ENCODE measurements around the gene RAP1B. TPM values are rescaled to one million over a fixed set of nuclear protein-coding genes. Genes with fewer than 3 reads are reported as not detected.

RAP1B gene
- total RNA-seq, 5 donors from 2014 or later (not counting 1 experiment from before 2014, with no cell fraction given), result 163 to 290 (median 170) TPM

- Mint-ChIP-seq H3K9me3 (no peaks in the 10 kb centered on the region), H3K27ac (no peak overlapping the region), H3K4me1 (peaks cover 34 to 46% (median 40%) of the 10 kb centered on the region in 3 donors), H3K27me3 (no peaks in the 10 kb centered on the region), H3K36me3 (no peaks in the 10 kb centered on the region), H3K4me3 (no peak overlapping the region)
- CTCF ChIA-PET, result no interaction called here
- Histone ChIP-seq H3K27ac (ENCODE audit: low read length) (no peak overlapping the region), H3K4me3 (ENCODE audit: control insufficient read depth in 1 of 2, extremely low read depth in 1 of 2, low read length in 1 of 2) (no peak overlapping the region), H3K4me1 (ENCODE audit: control insufficient read depth in 1 of 2, extremely low read depth in 1 of 2, insufficient read depth in 2 of 2, low read length in 2 of 2) (peaks cover 18 to 21% of the 10 kb centered on the region in 2 experiments), H3K9me3 (no peaks in the 10 kb centered on the region), H3K27me3 (replicated peaks in 1 of 2; ENCODE audit: control insufficient read depth in 2 of 2, extremely low read depth in 1 of 2, insufficient read depth in 2 of 2, low read length in 1 of 2) (no peaks in the 10 kb centered on the region), H3K36me3 (ENCODE audit: control insufficient read depth in 2 of 2, extremely low read depth in 1 of 2, insufficient read depth in 1 of 2, low read length in 1 of 2) (no peaks in the 10 kb centered on the region)
- no peak for ATAC-seq (replicated peaks in 1 of 4)
- no peak for DNase-seq
- 100% methylated on average over 2 of the region's 6 CpGs for WGBS (ENCODE audit: insufficient coverage)
- POLR2A ChIA-PET, result no interaction called here
Observed at GRCh38 chr12:68602720-68603119, 8.0 kb upstream of the RAP1B start.

- peaks cover 4 to 14% of the 10 kb centered on the region in 2 experiments for H3K4me1 ChIP-seq (ENCODE audit: control insufficient read depth in 1 of 2, extremely low read depth in 1 of 2, insufficient read depth in 2 of 2, low read length in 2 of 2)
- no peaks in the 10 kb centered on the region for H3K36me3 ChIP-seq (ENCODE audit: control insufficient read depth in 2 of 2, extremely low read depth in 1 of 2, insufficient read depth in 1 of 2, low read length in 1 of 2)
- H3K27ac Mint-ChIP-seq, result peak overlapping the region; percentile 20 to 65
- ChIA-PET CTCF (interaction anchor here in 1 of 2 donors (0.8 to 1.0 kb wide), 2 partner anchors 20 to 252 kb away, joined by 3 read pairs; no protein-coding TSS in a partner anchor), POLR2A (interaction anchor here in 1 of 2 donors (0.6 to 1.4 kb wide), 2 partner anchors 31 to 139 kb away, joined by 3 read pairs; no protein-coding TSS in a partner anchor)
- H3K27me3 ChIP-seq (replicated peaks in 1 of 2; ENCODE audit: control insufficient read depth in 2 of 2, extremely low read depth in 1 of 2, insufficient read depth in 2 of 2, low read length in 1 of 2), result no peaks in the 10 kb centered on the region
- peaks cover 4% of the 10 kb centered on the region for H3K36me3 Mint-ChIP-seq
- H3K27me3 Mint-ChIP-seq, result no peaks in the 10 kb centered on the region
- no peak overlapping the region for H3K27ac ChIP-seq (ENCODE audit: low read length)
- DNase-seq (no peak), ATAC-seq (replicated peaks in 1 of 4) (no peak)
- H3K4me1 Mint-ChIP-seq, result peaks cover 19 to 35% (median 29%) of the 10 kb centered on the region in 3 donors
- no peaks in the 10 kb centered on the region for H3K9me3 ChIP-seq
- H3K9me3 Mint-ChIP-seq, result no peaks in the 10 kb centered on the region
- H3K4me3 Mint-ChIP-seq, result peak overlapping the region in 2 of 3 donors; percentile 7 to 26
- WGBS (ENCODE audit: insufficient coverage), result 75% methylated on average over 2 of the region's 2 CpGs
- H3K4me3 ChIP-seq (ENCODE audit: control insufficient read depth in 1 of 2, extremely low read depth in 1 of 2, low read length in 1 of 2), result no peak overlapping the region
Observed at GRCh38 chr12:68608191-68608590, 2.5 kb upstream of the RAP1B start.

GRCh38 chr12:68609998-68610369, 715 bp upstream of the RAP1B start:
- WGBS (ENCODE audit: insufficient coverage), result 32% methylated on average over 5 of the region's 11 CpGs
- H3K27me3 ChIP-seq (replicated peaks in 1 of 2; ENCODE audit: control insufficient read depth in 2 of 2, extremely low read depth in 1 of 2, insufficient read depth in 2 of 2, low read length in 1 of 2), result no peaks in the 10 kb centered on the region
- peak overlapping the region; percentile 92 for H3K27ac ChIP-seq (ENCODE audit: low read length)
- peak overlapping the region; percentile 62 to 71 for H3K4me3 ChIP-seq (ENCODE audit: control insufficient read depth in 1 of 2, extremely low read depth in 1 of 2, low read length in 1 of 2)
- peak overlapping the region; percentile 99 for H3K27ac Mint-ChIP-seq
- peak overlapping the region; percentile 92 to 100 (median 93) for H3K4me3 Mint-ChIP-seq
- H3K4me1 Mint-ChIP-seq, result peaks cover 34 to 48% (median 42%) of the 10 kb centered on the region in 3 donors
- ChIA-PET POLR2A (interaction anchor here (0.5 to 1.6 kb wide), 6 partner anchors 10 to 114 kb away, joined by 3 to 4 read pairs (median 4); no protein-coding TSS in a partner anchor), CTCF (interaction anchor here in 1 of 2 donors (1.1 kb wide), 1 partner anchor 10 kb away, joined by 6 read pairs; no protein-coding TSS in a partner anchor)
- H3K36me3 ChIP-seq (ENCODE audit: control insufficient read depth in 2 of 2, extremely low read depth in 1 of 2, insufficient read depth in 1 of 2, low read length in 1 of 2), result no peaks in the 10 kb centered on the region
- DNase-seq (peak in 4 of 35 experiments; percentile 9 to 57 (median 16)), ATAC-seq (replicated peaks in 1 of 4) (no peak)
- peaks cover 17 to 18% of the 10 kb centered on the region in 2 experiments for H3K4me1 ChIP-seq (ENCODE audit: control insufficient read depth in 1 of 2, extremely low read depth in 1 of 2, insufficient read depth in 2 of 2, low read length in 2 of 2)
- H3K9me3 ChIP-seq, result no peaks in the 10 kb centered on the region
- H3K36me3 Mint-ChIP-seq, result peaks cover 19% of the 10 kb centered on the region
- no peaks in the 10 kb centered on the region for H3K9me3 Mint-ChIP-seq
- H3K27me3 Mint-ChIP-seq, result no peaks in the 10 kb centered on the region

GRCh38 chr12:68611094-68611805, 551 bp downstream of the RAP1B start:
- Mint-ChIP-seq H3K27ac (peak overlapping the region; percentile 95 to 97), H3K4me3 (peak overlapping the region; percentile 94 to 100 (median 96)), H3K9me3 (no peaks in the 10 kb centered on the region), H3K4me1 (peaks cover 43 to 58% (median 49%) of the 10 kb centered on the region in 3 donors), H3K27me3 (no peaks in the 10 kb centered on the region), H3K36me3 (peaks cover 25% of the 10 kb centered on the region)
- peaks cover 0 to 2% of the 10 kb centered on the region in 2 donors for H3K36me3 ChIP-seq (ENCODE audit: control insufficient read depth in 2 of 2, extremely low read depth in 1 of 2, insufficient read depth in 1 of 2, low read length in 1 of 2)
- ATAC-seq (replicated peaks in 1 of 4) (peak; percentile 15 to 50 (median 42)), DNase-seq (peak in 34 of 35 experiments; percentile 18 to 66 (median 34))
- WGBS (ENCODE audit: insufficient coverage), result 0% methylated on average over 31 of the region's 72 CpGs
- H3K4me3 ChIP-seq (ENCODE audit: control insufficient read depth in 1 of 2, extremely low read depth in 1 of 2, low read length in 1 of 2), result peak overlapping the region; percentile 97 to 99
- ChIA-PET CTCF (interaction anchor here in 1 of 2 donors (0.6 kb wide), 1 partner anchor 746 kb away, joined by 12 read pairs; no protein-coding TSS in a partner anchor), POLR2A (interaction anchor here (0.6 to 1.8 kb wide), 17 partner anchors 10 to 1343 kb away, joined by 3 to 8 read pairs (median 3); no protein-coding TSS in a partner anchor)
- no peaks in the 10 kb centered on the region for H3K9me3 ChIP-seq
- no peaks in the 10 kb centered on the region for H3K27me3 ChIP-seq (replicated peaks in 1 of 2; ENCODE audit: control insufficient read depth in 2 of 2, extremely low read depth in 1 of 2, insufficient read depth in 2 of 2, low read length in 1 of 2)
- H3K4me1 ChIP-seq (ENCODE audit: control insufficient read depth in 1 of 2, extremely low read depth in 1 of 2, insufficient read depth in 2 of 2, low read length in 2 of 2), result peaks cover 19 to 27% of the 10 kb centered on the region in 2 experiments
- peak overlapping the region; percentile 92 for H3K27ac ChIP-seq (ENCODE audit: low read length)

- Mint-ChIP-seq H3K4me3 (peak overlapping the region; percentile 94 to 100 (median 96)), H3K27ac (peak overlapping the region; percentile 95 to 97), H3K36me3 (peaks cover 25% of the 10 kb centered on the region), H3K4me1 (peaks cover 46 to 58% (median 54%) of the 10 kb centered on the region in 3 donors), H3K9me3 (no peaks in the 10 kb centered on the region), H3K27me3 (no peaks in the 10 kb centered on the region)
- H3K27ac ChIP-seq (ENCODE audit: low read length), result peak overlapping the region; percentile 92
- no peaks in the 10 kb centered on the region for H3K9me3 ChIP-seq
- ATAC-seq (replicated peaks in 1 of 4) (no peak), DNase-seq (no peak)
- H3K27me3 ChIP-seq (replicated peaks in 1 of 2; ENCODE audit: control insufficient read depth in 2 of 2, extremely low read depth in 1 of 2, insufficient read depth in 2 of 2, low read length in 1 of 2), result no peaks in the 10 kb centered on the region
- H3K36me3 ChIP-seq (ENCODE audit: control insufficient read depth in 2 of 2, extremely low read depth in 1 of 2, insufficient read depth in 1 of 2, low read length in 1 of 2), result peaks cover 0 to 2% of the 10 kb centered on the region in 2 donors
- CTCF ChIA-PET, result interaction anchor here in 1 of 2 donors (0.6 to 2.2 kb wide), 2 partner anchors 253 to 745 kb away, joined by 7 to 12 read pairs; no protein-coding TSS in a partner anchor
- no CpG with 5 or more reads among the region's 8 CpGs for WGBS (ENCODE audit: insufficient coverage)
- POLR2A ChIA-PET, result interaction anchor here (0.6 to 1.8 kb wide), 16 partner anchors 9 to 1343 kb away, joined by 3 to 8 read pairs (median 4); no protein-coding TSS in a partner anchor
- peak overlapping the region; percentile 97 to 99 for H3K4me3 ChIP-seq (ENCODE audit: control insufficient read depth in 1 of 2, extremely low read depth in 1 of 2, low read length in 1 of 2)
- peaks cover 25 to 32% of the 10 kb centered on the region in 2 experiments for H3K4me1 ChIP-seq (ENCODE audit: control insufficient read depth in 1 of 2, extremely low read depth in 1 of 2, insufficient read depth in 2 of 2, low read length in 2 of 2)
Observed at GRCh38 chr12:68611806-68612160, 1.1 kb downstream of the RAP1B start.

- peak overlapping the region; percentile 94 to 100 (median 96) for H3K4me3 Mint-ChIP-seq
- peak overlapping the region; percentile 95 to 97 for H3K27ac Mint-ChIP-seq
Observed at GRCh38 chr12:68612202-68612601, 1.5 kb downstream of the RAP1B start.

More at GRCh38 chr12:68612202-68612601, 1.5 kb downstream of the RAP1B start:
- no CpG with 5 or more reads among the region's 5 CpGs for WGBS (ENCODE audit: insufficient coverage)
- Mint-ChIP-seq H3K27me3 (no peaks in the 10 kb centered on the region), H3K9me3 (no peaks in the 10 kb centered on the region), H3K36me3 (peaks cover 25% of the 10 kb centered on the region), H3K4me1 (peaks cover 49 to 58% (median 57%) of the 10 kb centered on the region in 3 donors)
- Histone ChIP-seq H3K4me3 (ENCODE audit: control insufficient read depth in 1 of 2, extremely low read depth in 1 of 2, low read length in 1 of 2) (peak overlapping the region; percentile 97 to 99), H3K27ac (ENCODE audit: low read length) (peak overlapping the region; percentile 92), H3K27me3 (replicated peaks in 1 of 2; ENCODE audit: control insufficient read depth in 2 of 2, extremely low read depth in 1 of 2, insufficient read depth in 2 of 2, low read length in 1 of 2) (no peaks in the 10 kb centered on the region), H3K4me1 (ENCODE audit: control insufficient read depth in 1 of 2, extremely low read depth in 1 of 2, insufficient read depth in 2 of 2, low read length in 2 of 2) (peaks cover 29 to 33% of the 10 kb centered on the region in 2 experiments), H3K9me3 (no peaks in the 10 kb centered on the region), H3K36me3 (ENCODE audit: control insufficient read depth in 2 of 2, extremely low read depth in 1 of 2, insufficient read depth in 1 of 2, low read length in 1 of 2) (peaks cover 0 to 2% of the 10 kb centered on the region in 2 donors)
- DNase-seq (no peak), ATAC-seq (replicated peaks in 1 of 4) (no peak)
- ChIA-PET CTCF (interaction anchor here (0.6 to 2.2 kb wide), 11 partner anchors 10 to 745 kb away, joined by 3 to 12 read pairs (median 5); partner anchors contain the start of gene NUP107 (in 1 of the 2)), POLR2A (interaction anchor here (0.6 to 1.8 kb wide), 25 partner anchors 9 to 1343 kb away, joined by 3 to 14 read pairs (median 4); no protein-coding TSS in a partner anchor)
